Measurements from ENCODE around the gene CAPN5.

The CAPN5 gene

GRCh38 chr11:77081381-77081851, 14.6 kb downstream of the CAPN5 start:
- H3K4me3 ChIP-seq (ENCODE audit: low read depth in 1 of 2, low read length in 2 of 2), result no peak overlapping the region
- peaks cover 60 to 62% of the 10 kb centered on the region in 2 donors for H3K4me1 ChIP-seq (ENCODE audit: control insufficient read depth in 1 of 2, insufficient read depth in 2 of 2, low read length in 2 of 2)
- no peak overlapping the region for H3K27ac ChIP-seq (ENCODE audit: low read depth, low read length)
- H3K9me3 ChIP-seq (ENCODE audit: control insufficient read depth in 1 of 2, low read length in 2 of 2), result no peaks in the 10 kb centered on the region
- no peaks in the 10 kb centered on the region for H3K27me3 ChIP-seq (ENCODE audit: control insufficient read depth in 1 of 2, insufficient read depth in 2 of 2, low read length in 2 of 2)
- H3K36me3 ChIP-seq (ENCODE audit: control insufficient read depth in 1 of 2, insufficient read depth in 2 of 2, low read length in 2 of 2), result peaks cover 2 to 22% of the 10 kb centered on the region in 2 donors
- H3K9ac ChIP-seq (ENCODE audit: low read depth in 1 of 2, low read length in 2 of 2), result peak overlapping the region in 1 of 2 donors; percentile 15

GRCh38 chr11:77081976-77082836, 15.4 kb downstream of the CAPN5 start:
- peak overlapping the region; percentile 59 to 67 for H3K9ac ChIP-seq (ENCODE audit: low read depth in 1 of 2, low read length in 2 of 2)
- no peaks in the 10 kb centered on the region for H3K27me3 ChIP-seq (ENCODE audit: control insufficient read depth in 1 of 2, insufficient read depth in 2 of 2, low read length in 2 of 2)
- no peaks in the 10 kb centered on the region for H3K9me3 ChIP-seq (ENCODE audit: control insufficient read depth in 1 of 2, low read length in 2 of 2)
- peak overlapping the region; percentile 48 for H3K27ac ChIP-seq (ENCODE audit: low read depth, low read length)
- peak overlapping the region; percentile 17 to 40 for H3K4me3 ChIP-seq (ENCODE audit: low read depth in 1 of 2, low read length in 2 of 2)
- H3K36me3 ChIP-seq (ENCODE audit: control insufficient read depth in 1 of 2, insufficient read depth in 2 of 2, low read length in 2 of 2), result peaks cover 2 to 22% of the 10 kb centered on the region in 2 donors
- peaks cover 66 to 67% of the 10 kb centered on the region in 2 donors for H3K4me1 ChIP-seq (ENCODE audit: control insufficient read depth in 1 of 2, insufficient read depth in 2 of 2, low read length in 2 of 2)

DNA sequence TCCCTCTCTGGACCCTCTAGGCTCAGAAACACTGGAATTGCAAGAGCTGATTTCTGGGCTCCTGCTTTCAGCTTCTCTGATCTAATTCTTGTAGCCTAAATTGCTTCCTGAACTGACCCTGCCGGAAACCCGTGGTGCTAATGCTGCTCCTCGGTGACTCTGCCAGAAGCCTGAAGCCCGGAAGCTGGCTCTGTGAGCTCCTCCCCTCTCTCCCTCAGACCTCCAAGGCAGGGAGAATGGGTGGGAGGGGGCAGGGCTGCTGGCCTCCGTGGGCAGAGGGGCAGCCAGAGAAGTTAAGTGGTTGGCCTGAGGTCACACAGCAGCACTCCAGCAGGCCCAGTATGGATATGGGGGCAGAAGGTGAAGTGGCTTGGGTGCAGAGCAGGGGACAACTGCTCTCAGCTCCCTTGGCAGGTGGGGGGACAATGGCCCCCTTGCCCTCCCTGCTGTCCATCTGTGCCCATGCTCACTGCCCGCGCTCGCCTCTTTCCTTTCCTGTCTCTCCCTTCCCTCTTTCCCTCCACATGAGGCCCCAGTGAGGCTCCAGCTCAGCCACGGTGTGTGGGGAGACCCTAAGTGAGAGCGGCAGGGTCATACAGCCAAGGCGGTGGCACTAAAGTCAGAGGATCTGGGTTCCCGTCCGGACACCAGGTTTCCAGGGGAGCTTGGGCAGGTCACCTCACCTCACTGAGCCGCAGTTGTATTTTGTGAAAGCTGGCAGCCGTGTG, 16.2 kb downstream of the CAPN5 start:
- Histone ChIP-seq H3K9me3 (ENCODE audit: control insufficient read depth in 1 of 2, low read length in 2 of 2) (no peaks in the 10 kb centered on the region), H3K27ac (ENCODE audit: low read depth, low read length) (peak overlapping the region; percentile 48), H3K27me3 (ENCODE audit: control insufficient read depth in 1 of 2, insufficient read depth in 2 of 2, low read length in 2 of 2) (no peaks in the 10 kb centered on the region), H3K36me3 (ENCODE audit: control insufficient read depth in 1 of 2, insufficient read depth in 2 of 2, low read length in 2 of 2) (peaks cover 2 to 22% of the 10 kb centered on the region in 2 donors), H3K4me1 (ENCODE audit: control insufficient read depth in 1 of 2, insufficient read depth in 2 of 2, low read length in 2 of 2) (peaks cover 74% of the 10 kb centered on the region in 2 donors), H3K4me3 (ENCODE audit: low read depth in 1 of 2, low read length in 2 of 2) (peak overlapping the region; percentile 17 to 40), H3K9ac (ENCODE audit: low read depth in 1 of 2, low read length in 2 of 2) (peak overlapping the region; percentile 59 to 67)

GRCh38 chr11:77083566-77084245, 16.9 kb downstream of the CAPN5 start:
- Histone ChIP-seq H3K27ac (ENCODE audit: low read depth, low read length) (no peak overlapping the region), H3K4me3 (ENCODE audit: low read depth in 1 of 2, low read length in 2 of 2) (no peak overlapping the region), H3K9me3 (ENCODE audit: control insufficient read depth in 1 of 2, low read length in 2 of 2) (no peaks in the 10 kb centered on the region), H3K9ac (ENCODE audit: low read depth in 1 of 2, low read length in 2 of 2) (peak overlapping the region; percentile 59 to 67), H3K27me3 (ENCODE audit: control insufficient read depth in 1 of 2, insufficient read depth in 2 of 2, low read length in 2 of 2) (no peaks in the 10 kb centered on the region), H3K36me3 (ENCODE audit: control insufficient read depth in 1 of 2, insufficient read depth in 2 of 2, low read length in 2 of 2) (peaks cover 2 to 22% of the 10 kb centered on the region in 2 donors), H3K4me1 (ENCODE audit: control insufficient read depth in 1 of 2, insufficient read depth in 2 of 2, low read length in 2 of 2) (peaks cover 81 to 82% of the 10 kb centered on the region in 2 donors)

DNA sequence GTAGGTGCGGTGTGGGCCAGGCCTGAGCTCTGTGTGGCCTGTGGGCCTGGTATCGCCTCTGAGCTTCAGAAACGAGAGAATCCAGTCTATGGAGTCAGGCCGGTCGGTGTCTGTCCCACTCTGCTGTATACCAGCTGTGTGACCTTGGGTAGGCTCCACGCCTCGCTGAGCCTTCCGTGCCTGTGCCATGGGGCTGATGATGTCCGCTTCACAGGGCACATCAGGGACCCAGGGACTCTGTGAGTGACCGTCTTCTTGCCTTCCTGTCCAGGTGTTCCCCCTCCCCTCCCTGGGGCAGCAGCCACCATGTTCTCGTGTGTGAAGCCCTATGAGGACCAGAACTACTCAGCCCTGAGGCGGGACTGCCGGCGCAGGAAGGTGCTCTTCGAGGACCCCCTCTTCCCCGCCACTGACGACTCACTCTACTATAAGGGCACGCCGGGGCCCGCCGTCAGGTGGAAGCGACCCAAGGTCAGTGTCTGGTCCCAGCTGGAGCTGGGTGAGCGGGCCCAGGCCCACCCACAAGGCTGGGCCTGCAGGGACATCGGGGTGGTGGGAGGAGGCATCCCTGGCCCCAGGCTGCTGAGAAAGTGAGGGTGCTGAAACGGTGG, 17.9 kb downstream of the CAPN5 start:
- no peaks in the 10 kb centered on the region for H3K9me3 ChIP-seq (ENCODE audit: control insufficient read depth in 1 of 2, low read length in 2 of 2)

GRCh38 chr11:77085652-77086051, 18.9 kb downstream of the CAPN5 start:
- Histone ChIP-seq H3K4me1 (ENCODE audit: control insufficient read depth in 1 of 2, insufficient read depth in 2 of 2, low read length in 2 of 2) (peaks cover 93 to 95% of the 10 kb centered on the region in 2 donors), H3K27ac (ENCODE audit: low read depth, low read length) (peak overlapping the region; percentile 93), H3K27me3 (ENCODE audit: control insufficient read depth in 1 of 2, insufficient read depth in 2 of 2, low read length in 2 of 2) (no peaks in the 10 kb centered on the region), H3K9ac (ENCODE audit: low read depth in 1 of 2, low read length in 2 of 2) (peak overlapping the region; percentile 65 to 85), H3K9me3 (ENCODE audit: control insufficient read depth in 1 of 2, low read length in 2 of 2) (no peaks in the 10 kb centered on the region), H3K4me3 (ENCODE audit: low read depth in 1 of 2, low read length in 2 of 2) (no peak overlapping the region), H3K36me3 (ENCODE audit: control insufficient read depth in 1 of 2, insufficient read depth in 2 of 2, low read length in 2 of 2) (peaks cover 0 to 27% of the 10 kb centered on the region in 2 donors)

More for the DNA sequence above, 17.9 kb downstream of the CAPN5 start:
- H3K9ac ChIP-seq (ENCODE audit: low read depth in 1 of 2, low read length in 2 of 2), result peak overlapping the region; percentile 12 to 15
- H3K27ac ChIP-seq (ENCODE audit: low read depth, low read length), result no peak overlapping the region
- peaks cover 2 to 25% of the 10 kb centered on the region in 2 donors for H3K36me3 ChIP-seq (ENCODE audit: control insufficient read depth in 1 of 2, insufficient read depth in 2 of 2, low read length in 2 of 2)
- H3K4me3 ChIP-seq (ENCODE audit: low read depth in 1 of 2, low read length in 2 of 2), result no peak overlapping the region
- no peaks in the 10 kb centered on the region for H3K27me3 ChIP-seq (ENCODE audit: control insufficient read depth in 1 of 2, insufficient read depth in 2 of 2, low read length in 2 of 2)
- peaks cover 89 to 90% of the 10 kb centered on the region in 2 donors for H3K4me1 ChIP-seq (ENCODE audit: control insufficient read depth in 1 of 2, insufficient read depth in 2 of 2, low read length in 2 of 2)

- Histone ChIP-seq H3K27me3 (ENCODE audit: control insufficient read depth in 1 of 2, insufficient read depth in 2 of 2, low read length in 2 of 2) (no peaks in the 10 kb centered on the region), H3K9ac (ENCODE audit: low read depth in 1 of 2, low read length in 2 of 2) (peak overlapping the region; percentile 65 to 85), H3K36me3 (ENCODE audit: control insufficient read depth in 1 of 2, insufficient read depth in 2 of 2, low read length in 2 of 2) (peaks cover 0 to 30% of the 10 kb centered on the region in 2 donors), H3K27ac (ENCODE audit: low read depth, low read length) (peak overlapping the region; percentile 93), H3K4me3 (ENCODE audit: low read depth in 1 of 2, low read length in 2 of 2) (peak overlapping the region; percentile 38 to 51), H3K9me3 (ENCODE audit: control insufficient read depth in 1 of 2, low read length in 2 of 2) (no peaks in the 10 kb centered on the region), H3K4me1 (ENCODE audit: control insufficient read depth in 1 of 2, insufficient read depth in 2 of 2, low read length in 2 of 2) (peaks cover 86 to 93% of the 10 kb centered on the region in 2 donors)
These were observed 20.0 kb downstream of the CAPN5 start for GRCh38 chr11:77086521-77087472.

- Histone ChIP-seq H3K27ac (ENCODE audit: low read depth, low read length) (peak overlapping the region; percentile 93), H3K36me3 (ENCODE audit: control insufficient read depth in 1 of 2, insufficient read depth in 2 of 2, low read length in 2 of 2) (peaks cover 0 to 30% of the 10 kb centered on the region in 2 donors), H3K9ac (ENCODE audit: low read depth in 1 of 2, low read length in 2 of 2) (peak overlapping the region; percentile 51 to 85), H3K27me3 (ENCODE audit: control insufficient read depth in 1 of 2, insufficient read depth in 2 of 2, low read length in 2 of 2) (no peaks in the 10 kb centered on the region), H3K4me1 (ENCODE audit: control insufficient read depth in 1 of 2, insufficient read depth in 2 of 2, low read length in 2 of 2) (peaks cover 76 to 84% of the 10 kb centered on the region in 2 donors), H3K9me3 (ENCODE audit: control insufficient read depth in 1 of 2, low read length in 2 of 2) (no peaks in the 10 kb centered on the region), H3K4me3 (ENCODE audit: low read depth in 1 of 2, low read length in 2 of 2) (peak overlapping the region; percentile 38 to 51)
These were observed 21.0 kb downstream of the CAPN5 start for GRCh38 chr11:77087723-77088225.
